HCT116 (cell line): ENCODE results near the gene CREBRF. TPM values are rescaled to one million over a fixed set of nuclear protein-coding genes. Genes with fewer than 3 reads are reported as not detected.

Experiments used
- ATAC-seq: fragments of 200-7000 bp; cut with Tn5 transposase; 2 replicates; pipeline ENCODE4 v1.9.1; 2020; ENCODE audit warnings: mild to moderate bottlenecking, moderate library complexity
- BruUV-seq: library from RNA; stranded (reverse); fragments of 400-500 nt; replicated peaks from 2 replicates; lab custom pipeline; 2021; lab: Mats Ljungman, UMichigan
- CTCF ChIA-PET: fragments of 300-600 bp; sonication (Branson Sonifier 250); formaldehyde crosslinking; loops from one replicate; lab custom pipeline; 2021; ENCODE audit warnings: antibody characterized with exemption; lab: Charles Lee
- POLR2A ChIA-PET: fragments of 300-600, 350-600 bp; sonication (Branson Sonifier 250); formaldehyde crosslinking; loops from one replicate; lab custom pipeline; 2021; ENCODE audit warnings: antibody characterized with exemption; lab: Charles Lee
- RAD21 ChIA-PET, 2 experiments: fragments of 300-600 bp; sonication (Branson Sonifier 250); formaldehyde crosslinking; loops; one replicate each; lab custom pipeline; 2023; ENCODE audit warnings: low total read pairs in 2 of 2; ENCODE audit not compliant: uncharacterized antibody in 2 of 2, unreplicated experiment in 2 of 2, low non-redundant PET in 1 of 2; lab: Charles Lee
- DNase-seq: peaks from one replicate; pipeline ENCODE4 v3.0.0-alpha.2; 2010; ENCODE audit warnings: low read depth, low spot score
- H2AFZ ChIP-seq: fragments of 200-600 bp; shearing (Covaris generic), sonication (generic); 2 replicates; pipeline ENCODE4 v1.6.1; 2017; ENCODE audit warnings: low read depth, mixed run types, mixed read lengths, antibody characterized with exemption, low read length; ENCODE audit not compliant: poor library complexity, severe bottlenecking
- H3K27ac ChIP-seq: 2 replicates; pipeline ENCODE4 v1.5.1; 2012; ENCODE audit warnings: low read depth, low read length
- H3K27me3 ChIP-seq: fragments of 200-600 bp; sonication (generic); 2 replicates; pipeline ENCODE4 v1.6.1; 2016; ENCODE audit warnings: mixed run types, low read length, mixed read lengths; ENCODE audit not compliant: insufficient read depth
- H3K36me3 ChIP-seq, 2 experiments: fragments of 200-500 bp in 1 of 2; fragments of 200-600 bp in 1 of 2; sonication (Bioruptor generic) in 1 of 2; sonication (generic) in 1 of 2; 2 replicates each; pipeline versions ENCODE4 v1.5.1 to v1.6.1; 2014 to 2016; ENCODE audit warnings: low read length in 2 of 2, inconsistent platforms in 1 of 2, mixed read lengths in 1 of 2, mixed run types in 1 of 2; ENCODE audit not compliant: insufficient read depth in 2 of 2, control insufficient read depth in 1 of 2
- H3K4me1 ChIP-seq, 2 experiments: fragments of 200-600 bp in 1 of 2; sonication (generic) in 1 of 2; 2 replicates each; pipeline versions ENCODE4 v1.5.1 to v1.6.1; 2012 to 2017; ENCODE audit warnings: low read length in 2 of 2, inconsistent platforms in 1 of 2, mild to moderate bottlenecking in 1 of 2, mixed read lengths in 1 of 2, mixed run types in 1 of 2, moderate library complexity in 1 of 2; ENCODE audit not compliant: insufficient read depth in 2 of 2, control insufficient read depth in 1 of 2
- H3K4me2 ChIP-seq: fragments of 200-600 bp; sonication (generic); 2 replicates; pipeline ENCODE4 v1.6.1; 2017; ENCODE audit warnings: mixed run types, low read length, mixed read lengths
- H3K4me3 ChIP-seq, 2 experiments: fragments of 200-600 bp in 1 of 2; sonication (generic) in 1 of 2; replicated peaks in 1 of 2; 2 replicates each; pipeline ENCODE4 v1.5.1; 2011 to 2016; ENCODE audit warnings: low read length in 2 of 2, control low read depth in 1 of 2, low read depth in 1 of 2, mild to moderate bottlenecking in 1 of 2, mixed read lengths in 1 of 2, mixed run types in 1 of 2
- H3K79me2 ChIP-seq: fragments of 200-600 bp; sonication (generic); 2 replicates; pipeline ENCODE4 v1.6.1; 2017; ENCODE audit warnings: mild to moderate bottlenecking, mixed run types, low read length, moderate library complexity, mixed read lengths; ENCODE audit not compliant: insufficient read depth
- H3K9ac ChIP-seq: fragments of 200-600 bp; sonication (generic); 2 replicates; pipeline ENCODE4 v1.6.1; 2016; ENCODE audit warnings: low read length, mixed read lengths
- H3K9me2 ChIP-seq: fragments of 200-600 bp; sonication (generic), shearing (Covaris generic); 2 replicates; pipeline ENCODE4 v1.6.1; 2017; ENCODE audit warnings: mixed run types, mild to moderate bottlenecking, moderate library complexity; ENCODE audit not compliant: insufficient read depth
- H3K9me3 ChIP-seq, 2 experiments: fragments of 200-500 bp in 1 of 2; fragments of 200-600 bp in 1 of 2; sonication (Bioruptor generic) in 1 of 2; sonication (generic) in 1 of 2; 2 replicates each; pipeline ENCODE4 v1.6.1; 2014 to 2017; ENCODE audit warnings: low read length in 2 of 2, mixed read lengths in 2 of 2, inconsistent platforms in 1 of 2, low read depth in 1 of 2, mild to moderate bottlenecking in 1 of 2, mixed run types in 1 of 2, moderate library complexity in 1 of 2; ENCODE audit not compliant: control insufficient read depth in 1 of 2, insufficient read depth in 1 of 2
- H4K20me1 ChIP-seq: fragments of 200-600 bp; sonication (generic), shearing (Covaris generic); 2 replicates; pipeline ENCODE4 v1.6.1; 2017; ENCODE audit warnings: mixed run types, mild to moderate bottlenecking, moderate library complexity; ENCODE audit not compliant: insufficient read depth
- CBX3 ChIP-seq: IDR thresholded peaks from 2 replicates; pipeline ENCODE4 v1.6.1; 2012; ENCODE audit warnings: low read depth
- EGR1 ChIP-seq: IDR thresholded peaks from 2 replicates; pipeline ENCODE4 v1.6.1; 2012; ENCODE audit warnings: low read depth
- FOSL1 ChIP-seq: IDR thresholded peaks from 2 replicates; pipeline ENCODE4 v1.6.1; 2012; ENCODE audit warnings: low read depth
- POLR2A ChIP-seq: IDR thresholded peaks from 2 replicates; pipeline ENCODE4 v1.7.0; 2011; ENCODE audit warnings: borderline replicate concordance; ENCODE audit not compliant: insufficient read depth, insufficient read length; ENCODE audit errors: extremely low read depth
- POLR2AphosphoS5 ChIP-seq: IDR thresholded peaks from 2 replicates; pipeline ENCODE4 v1.6.1; 2011; ENCODE audit warnings: mild to moderate bottlenecking, low read depth, low read length, moderate library complexity
- RAD21 ChIP-seq: IDR thresholded peaks from 2 replicates; pipeline ENCODE4 v1.6.1; 2012; ENCODE audit warnings: low read depth, mild to moderate bottlenecking
- SIN3A ChIP-seq: IDR thresholded peaks from 2 replicates; pipeline ENCODE4 v1.6.1; 2012; ENCODE audit warnings: low read depth
- TCF7L2 ChIP-seq: IDR thresholded peaks from 2 replicates; pipeline ENCODE4 v1.7.0; 2011; ENCODE audit warnings: borderline replicate concordance, inconsistent platforms; ENCODE audit not compliant: insufficient read depth, insufficient read length; ENCODE audit errors: extremely low read depth
- ZFX ChIP-seq: fragments of 450-650 bp; IDR thresholded peaks from 2 replicates; pipeline ENCODE4 v1.6.1; 2017
- intact Hi-C: fragments of 100-400 bp; cut with micrococcal nuclease; formaldehyde crosslinking; loops from 2 replicates; pipeline ENCODE4 v1.10.0; 2022
- total RNA-seq: library from RNA; stranded (reverse); gene quantifications from one replicate; pipeline ENCODE4 v1.2.1, GENCODE V29; 2021; ENCODE audit not compliant: unreplicated experiment
- TF ChIP-seq, protein P1 (sequence below), 3 experiments: fragments of 200-600 bp in 1 of 3; sonication (generic) in 1 of 3; IDR thresholded peaks in 2 of 3; conservative IDR thresholded peaks in 1 of 3; 2 replicates each; pipeline ENCODE4 v1.5.1; 2012 to 2017; ENCODE audit warnings: low read depth in 2 of 3, low read length in 2 of 3, antibody characterized with exemption in 1 of 3, borderline replicate concordance in 1 of 3, control low read depth in 1 of 3, mild to moderate bottlenecking in 1 of 3, mixed read lengths in 1 of 3, mixed run types in 1 of 3, moderate library complexity in 1 of 3; ENCODE audit not compliant: insufficient read depth in 1 of 3
- TF ChIP-seq, protein P2 (sequence below): IDR thresholded peaks from 2 replicates; pipeline ENCODE4 v1.6.1; 2012
- TF ChIP-seq, protein P3 (sequence below): IDR thresholded peaks from 2 replicates; pipeline ENCODE4 v1.6.1; 2012

Gene CREBRF
- total RNA-seq, 1 experiment from 2014 or later = 7.7 TPM

DNA sequence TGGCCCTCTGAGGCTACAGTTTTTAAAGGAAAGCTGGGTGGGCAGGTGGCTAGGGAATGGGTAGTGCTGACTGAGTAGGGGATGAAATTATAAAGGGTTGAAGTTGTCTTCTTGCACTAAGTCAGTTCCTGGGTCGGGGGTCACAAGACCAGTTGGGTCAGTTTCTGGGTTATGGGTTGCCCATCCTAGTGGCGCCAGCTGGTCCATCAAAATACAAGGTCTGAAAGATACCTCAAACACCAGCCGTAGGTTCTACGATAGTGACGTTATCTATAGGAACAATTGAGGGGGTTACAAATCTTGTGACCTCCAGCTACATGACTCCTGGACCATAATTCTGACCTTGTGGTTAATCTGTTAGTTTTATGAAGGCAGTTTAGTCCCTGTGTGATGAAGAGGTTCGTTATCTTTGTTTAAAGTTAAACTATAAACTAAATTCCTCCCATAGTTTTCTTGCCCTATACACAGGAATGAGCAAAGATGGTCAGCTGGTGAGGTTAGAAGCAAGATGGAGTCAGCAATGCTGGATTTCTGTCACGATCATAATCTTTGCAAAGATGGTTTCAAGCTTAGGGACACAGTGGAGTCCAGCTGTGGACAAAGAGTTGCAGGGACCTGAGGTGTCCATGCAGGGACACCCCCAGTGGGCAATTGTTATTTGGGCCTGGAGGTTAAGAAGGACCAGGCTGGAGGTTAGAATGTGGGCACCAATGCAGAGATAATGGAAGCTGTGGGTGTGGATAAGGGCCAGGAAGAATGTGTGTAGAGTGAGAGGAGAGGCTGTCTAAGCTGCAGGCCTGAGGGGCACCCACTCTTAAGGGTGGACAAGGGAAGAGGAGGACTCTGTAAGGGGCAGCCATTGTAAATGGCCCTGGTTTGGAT lies 14.0 kb upstream of the CREBRF start:
- no peak for TF ChIP-seq ZFX
- TF ChIP-seq CBX3 = no peak
- TF ChIP-seq TCF7L2 = no peak
- no peak for TF ChIP-seq FOSL1
- no peak for TF ChIP-seq POLR2A
- no peak for TF ChIP-seq RAD21
- DNase-seq = no peak
- no peak overlapping the region for H3K4me2 ChIP-seq
- H3K79me2 ChIP-seq = no peaks in the 10 kb centered on the region
- H3K4me1 ChIP-seq = no peaks in the 10 kb centered on the region
- RAD21 ChIA-PET = no interaction called here
- H3K9me2 ChIP-seq = no peaks in the 10 kb centered on the region
- H3K36me3 ChIP-seq = no peaks in the 10 kb centered on the region
- H3K27ac ChIP-seq = no peak overlapping the region
- H3K27me3 ChIP-seq = no peaks in the 10 kb centered on the region
- intact Hi-C loops = no loop called here
- POLR2A ChIA-PET = no interaction called here
- CTCF ChIA-PET = no interaction called here
- no peak overlapping the region for H3K9ac ChIP-seq
- H3K9me3 ChIP-seq = 0 out of 4 replicates have a peak, but pooled peaks cover 0 to 6% of the 10 kb centered on the region in 2 experiments
- ATAC-seq = no peak
- no peak overlapping the region for H3K4me3 ChIP-seq
- BruUV-seq = no TSS peak
- H2AFZ ChIP-seq = no peak overlapping the region
- H4K20me1 ChIP-seq = no peaks in the 10 kb centered on the region

DNA sequence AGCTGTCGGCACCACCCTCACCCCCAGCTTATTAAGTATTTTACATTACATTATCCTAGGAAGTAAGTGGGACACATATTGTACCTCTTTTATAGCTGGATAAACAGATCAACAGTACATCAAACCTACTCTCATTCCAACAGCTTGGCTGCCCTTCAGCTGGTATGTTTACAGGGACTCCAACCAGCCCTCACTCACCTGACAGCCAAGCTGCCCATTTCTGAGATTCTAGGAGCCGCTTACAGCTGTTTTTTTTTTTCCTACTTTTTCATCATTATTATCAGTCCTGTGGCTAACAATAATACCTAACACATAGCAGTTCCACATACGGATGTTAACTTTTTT lies 13.4 kb upstream of the CREBRF start:
- RAD21 ChIA-PET = no interaction called here
- H3K79me2 ChIP-seq = no peaks in the 10 kb centered on the region
- no peaks in the 10 kb centered on the region for H3K4me1 ChIP-seq
- H2AFZ ChIP-seq = no peak overlapping the region
- H3K4me3 ChIP-seq = no peak overlapping the region
- no peak overlapping the region for H3K27ac ChIP-seq
- intact Hi-C loops = no loop called here
- H4K20me1 ChIP-seq = no peaks in the 10 kb centered on the region
- no peaks in the 10 kb centered on the region for H3K36me3 ChIP-seq
- DNase-seq (no peak), ATAC-seq (no peak)
- POLR2A ChIA-PET = no interaction called here
- H3K9ac ChIP-seq = no peak overlapping the region
- CTCF ChIA-PET = no interaction called here
- BruUV-seq = no TSS peak
- no peaks in the 10 kb centered on the region for H3K9me2 ChIP-seq
- no peaks in the 10 kb centered on the region for H3K27me3 ChIP-seq
- no peak for TF ChIP-seq POLR2AphosphoS5
- TF ChIP-seq RAD21 = no peak
- TF ChIP-seq, protein P1, sequence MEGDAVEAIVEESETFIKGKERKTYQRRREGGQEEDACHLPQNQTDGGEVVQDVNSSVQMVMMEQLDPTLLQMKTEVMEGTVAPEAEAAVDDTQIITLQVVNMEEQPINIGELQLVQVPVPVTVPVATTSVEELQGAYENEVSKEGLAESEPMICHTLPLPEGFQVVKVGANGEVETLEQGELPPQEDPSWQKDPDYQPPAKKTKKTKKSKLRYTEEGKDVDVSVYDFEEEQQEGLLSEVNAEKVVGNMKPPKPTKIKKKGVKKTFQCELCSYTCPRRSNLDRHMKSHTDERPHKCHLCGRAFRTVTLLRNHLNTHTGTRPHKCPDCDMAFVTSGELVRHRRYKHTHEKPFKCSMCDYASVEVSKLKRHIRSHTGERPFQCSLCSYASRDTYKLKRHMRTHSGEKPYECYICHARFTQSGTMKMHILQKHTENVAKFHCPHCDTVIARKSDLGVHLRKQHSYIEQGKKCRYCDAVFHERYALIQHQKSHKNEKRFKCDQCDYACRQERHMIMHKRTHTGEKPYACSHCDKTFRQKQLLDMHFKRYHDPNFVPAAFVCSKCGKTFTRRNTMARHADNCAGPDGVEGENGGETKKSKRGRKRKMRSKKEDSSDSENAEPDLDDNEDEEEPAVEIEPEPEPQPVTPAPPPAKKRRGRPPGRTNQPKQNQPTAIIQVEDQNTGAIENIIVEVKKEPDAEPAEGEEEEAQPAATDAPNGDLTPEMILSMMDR (IDR thresholded peaks at IDR 0.05 in 2 of 3, conservative IDR thresholded peaks at IDR 0.05 in 1 of 3; ENCODE audit: borderline replicate concordance in 1 of 3, insufficient read depth in 1 of 3, low read depth in 2 of 3, low read length in 2 of 3) = no peak
- TF ChIP-seq SIN3A = no peak
- TF ChIP-seq EGR1 = no peak
- TF ChIP-seq, protein P2, sequence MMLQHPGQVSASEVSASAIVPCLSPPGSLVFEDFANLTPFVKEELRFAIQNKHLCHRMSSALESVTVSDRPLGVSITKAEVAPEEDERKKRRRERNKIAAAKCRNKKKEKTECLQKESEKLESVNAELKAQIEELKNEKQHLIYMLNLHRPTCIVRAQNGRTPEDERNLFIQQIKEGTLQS = no peak
- no peak for TF ChIP-seq FOSL1
- TF ChIP-seq ZFX = no peak
- TF ChIP-seq POLR2A = no peak
- TF ChIP-seq CBX3 = no peak
- TF ChIP-seq, protein P3, sequence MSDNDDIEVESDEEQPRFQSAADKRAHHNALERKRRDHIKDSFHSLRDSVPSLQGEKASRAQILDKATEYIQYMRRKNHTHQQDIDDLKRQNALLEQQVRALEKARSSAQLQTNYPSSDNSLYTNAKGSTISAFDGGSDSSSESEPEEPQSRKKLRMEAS = no peak
- H3K9me3 ChIP-seq = 0 out of 4 replicates have a peak, but pooled peaks cover 0 to 6% of the 10 kb centered on the region in 2 experiments
- no peak overlapping the region for H3K4me2 ChIP-seq
